HG03575 (cell line): ENCODE data around the gene UIMC1.
"Not testable (repeated sequence)": the region's sequence is repeated elsewhere in the genome, so short reads cannot be mapped to it uniquely, and the experiment has no call there.

Experiments
- ATAC-seq: cut with Tn5 transposase; IDR thresholded peaks from one replicate; pipeline ENCODE4 v1.9.1; 2021; ENCODE audit not compliant: unreplicated experiment, insufficient number of reproducible peaks, low FRiP score; ENCODE audit errors: extremely low read depth

The UIMC1 gene

DNA sequence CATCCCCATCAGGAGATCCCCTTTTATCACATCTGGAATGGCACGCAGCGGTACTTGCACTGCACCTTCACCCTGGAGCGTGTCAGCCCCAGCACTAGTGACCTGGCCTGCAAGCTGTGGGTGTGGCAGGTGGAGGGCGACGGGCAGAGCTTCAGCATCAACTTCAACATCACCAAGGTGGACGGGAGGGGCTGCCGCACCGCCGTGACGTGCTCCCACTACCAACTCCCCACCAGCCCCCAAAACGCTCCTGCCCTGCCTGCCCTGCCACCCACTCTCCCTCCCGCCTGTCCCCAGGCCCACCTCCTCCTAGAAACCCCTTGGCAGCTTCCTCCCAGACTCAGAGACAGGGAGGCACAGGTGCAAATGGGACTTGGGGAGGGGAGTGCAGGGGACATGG lies 128.1 kb downstream of the UIMC1 start:
- no peak for ATAC-seq

- no peak for ATAC-seq
Measured at GRCh38 chr5:176877793-176878331, 128.7 kb downstream of the UIMC1 start.

DNA sequence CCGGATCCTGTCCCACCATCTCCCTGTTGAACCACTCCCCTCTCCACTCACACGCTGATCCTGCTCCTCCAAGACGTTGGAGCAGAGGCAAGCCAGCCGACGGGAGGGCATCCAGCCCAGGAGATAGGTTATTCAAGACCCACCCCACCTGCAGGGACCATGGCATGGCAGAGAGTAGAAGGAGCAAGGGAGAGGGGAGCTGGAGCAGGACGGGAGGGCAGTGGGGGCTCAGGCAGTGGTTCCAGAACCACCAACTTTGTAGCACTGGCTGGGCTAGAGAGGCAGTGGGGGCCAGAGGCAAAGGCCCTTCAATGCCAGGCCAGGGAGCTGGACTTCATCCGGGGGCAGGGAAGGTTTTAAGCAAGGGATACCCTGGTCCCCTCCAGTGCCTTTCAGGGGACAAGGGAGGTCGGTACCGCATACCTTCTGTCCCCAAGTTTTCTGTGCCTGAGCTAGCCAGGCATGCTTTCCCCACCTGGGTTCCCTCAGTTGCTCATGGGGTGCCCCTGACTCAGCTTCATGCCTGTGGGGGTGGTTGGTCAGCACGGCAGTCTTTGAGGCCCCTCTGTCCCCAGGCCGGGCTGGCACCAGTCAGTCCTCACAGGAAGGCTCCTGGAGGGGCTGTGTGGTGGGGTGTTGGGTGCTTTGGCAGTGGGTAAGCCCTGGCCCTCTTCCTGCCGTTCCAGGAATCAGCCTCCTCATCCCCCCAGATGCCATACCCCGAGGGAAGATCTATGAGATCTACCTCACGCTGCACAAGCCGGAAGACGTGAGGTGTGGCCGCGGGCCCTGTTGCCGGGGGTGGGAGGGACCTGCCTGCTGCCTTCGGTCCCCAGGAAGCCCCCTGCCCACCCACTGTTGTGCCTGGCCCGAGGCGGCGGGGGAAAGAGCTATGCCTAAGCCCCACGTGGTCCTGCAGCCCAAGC lies 129.8 kb downstream of the UIMC1 start:
- no peak for ATAC-seq

- ATAC-seq = no peak
Measured at GRCh38 chr5:176875783-176876505, 130.6 kb downstream of the UIMC1 start.

DNA sequence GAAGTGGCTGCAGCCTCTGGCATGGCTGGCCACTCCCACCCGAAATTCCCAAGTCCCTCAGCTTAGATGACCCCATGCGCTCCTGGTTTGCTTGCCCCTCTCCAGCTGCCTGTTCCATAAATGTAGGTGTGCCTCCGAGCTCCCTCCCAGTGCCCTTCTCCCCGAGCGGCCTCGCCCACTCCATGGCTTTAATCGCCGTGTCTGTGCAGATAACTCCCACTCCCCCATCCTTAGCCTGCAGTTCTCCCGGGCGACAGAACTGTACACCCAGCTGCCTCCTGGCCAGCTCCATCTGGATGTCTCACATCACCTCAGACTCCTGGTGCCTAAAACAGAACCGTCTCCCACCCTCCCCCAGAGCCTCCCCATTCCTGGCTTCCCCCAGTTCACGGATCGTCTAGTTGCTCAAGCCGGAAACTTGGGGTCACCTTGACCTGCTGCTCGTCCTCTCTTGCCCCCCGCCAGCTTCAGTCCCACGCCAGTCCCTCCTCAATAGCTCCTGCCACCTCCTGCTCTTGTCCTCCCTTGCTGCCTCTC lies 131.5 kb downstream of the UIMC1 start:
- no peak for ATAC-seq

DNA sequence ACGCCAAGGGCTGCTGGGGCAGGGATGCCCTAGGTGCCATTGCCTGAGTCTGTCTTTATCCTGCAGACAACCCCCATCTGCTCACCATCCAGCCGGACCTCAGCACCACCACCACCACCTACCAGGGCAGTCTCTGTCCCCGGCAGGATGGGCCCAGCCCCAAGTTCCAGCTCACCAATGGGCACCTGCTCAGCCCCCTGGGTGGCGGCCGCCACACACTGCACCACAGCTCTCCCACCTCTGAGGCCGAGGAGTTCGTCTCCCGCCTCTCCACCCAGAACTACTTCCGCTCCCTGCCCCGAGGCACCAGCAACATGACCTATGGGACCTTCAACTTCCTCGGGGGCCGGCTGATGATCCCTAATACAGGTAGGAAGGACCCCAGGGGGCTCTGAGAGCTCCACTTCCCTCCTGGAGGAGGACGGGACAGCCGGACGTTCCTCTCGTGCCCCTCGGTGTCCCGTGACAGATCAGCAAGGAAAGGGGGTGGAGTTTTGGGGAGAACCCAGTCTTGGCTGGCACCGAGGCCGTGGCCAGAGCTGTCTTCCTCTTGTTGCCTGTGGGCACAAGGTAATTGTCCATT lies 132.3 kb downstream of the UIMC1 start:
- no peak for ATAC-seq

DNA sequence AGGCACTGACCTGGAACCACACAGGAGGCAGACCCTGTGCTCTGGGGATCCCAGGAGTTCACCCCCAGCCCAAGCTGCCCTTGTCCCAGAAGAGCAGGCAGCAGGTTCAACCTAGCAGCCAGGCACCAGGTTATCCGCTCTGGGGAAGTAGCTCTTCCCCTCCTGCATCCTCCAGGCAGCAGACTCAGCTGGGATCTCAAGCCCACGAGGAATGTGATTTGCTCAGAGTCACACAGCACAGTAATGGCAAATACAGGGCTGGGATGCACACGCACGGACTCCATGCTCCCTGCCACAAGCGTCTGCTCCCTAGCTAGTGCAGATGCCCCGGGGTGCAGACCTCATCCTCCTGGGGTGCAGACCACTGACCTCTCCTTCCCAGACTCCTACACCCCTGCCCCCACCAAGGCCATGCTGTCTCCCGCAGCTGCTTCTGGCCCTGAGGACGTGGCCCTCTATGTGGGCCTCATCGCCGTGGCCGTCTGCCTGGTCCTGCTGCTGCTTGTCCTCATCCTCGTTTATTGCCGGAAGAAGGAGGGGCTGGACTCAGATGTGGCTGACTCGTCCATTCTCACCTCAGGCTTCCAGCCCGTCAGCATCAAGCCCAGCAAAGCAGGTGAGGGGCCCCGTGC lies 132.9 kb downstream of the UIMC1 start:
- ATAC-seq = no peak

GRCh38 chr5:176873011-176873410 lies 133.6 kb downstream of the UIMC1 start:
- not testable (repeated sequence) for ATAC-seq

GRCh38 chr5:176872586-176872985 lies 134.0 kb downstream of the UIMC1 start:
- ATAC-seq = not testable (repeated sequence)

DNA sequence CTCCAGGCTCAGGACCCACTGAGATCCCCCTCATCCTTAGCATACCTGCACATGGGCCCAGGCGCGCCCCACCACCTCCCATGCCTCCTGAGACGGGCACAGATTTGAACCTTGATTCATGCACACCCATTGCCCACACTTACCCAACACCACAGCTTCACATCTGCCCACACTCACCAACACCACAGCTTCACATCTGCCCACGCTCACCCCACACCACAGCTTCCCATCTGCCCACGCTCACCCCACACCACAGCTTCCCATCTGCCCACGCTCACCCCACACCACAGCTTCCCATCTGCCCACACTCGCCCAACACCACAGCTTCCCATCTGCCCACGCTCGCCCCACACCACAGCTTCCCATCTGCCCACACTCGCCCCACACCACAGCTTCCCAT lies 135.9 kb downstream of the UIMC1 start:
- ATAC-seq = not testable (repeated sequence)

DNA sequence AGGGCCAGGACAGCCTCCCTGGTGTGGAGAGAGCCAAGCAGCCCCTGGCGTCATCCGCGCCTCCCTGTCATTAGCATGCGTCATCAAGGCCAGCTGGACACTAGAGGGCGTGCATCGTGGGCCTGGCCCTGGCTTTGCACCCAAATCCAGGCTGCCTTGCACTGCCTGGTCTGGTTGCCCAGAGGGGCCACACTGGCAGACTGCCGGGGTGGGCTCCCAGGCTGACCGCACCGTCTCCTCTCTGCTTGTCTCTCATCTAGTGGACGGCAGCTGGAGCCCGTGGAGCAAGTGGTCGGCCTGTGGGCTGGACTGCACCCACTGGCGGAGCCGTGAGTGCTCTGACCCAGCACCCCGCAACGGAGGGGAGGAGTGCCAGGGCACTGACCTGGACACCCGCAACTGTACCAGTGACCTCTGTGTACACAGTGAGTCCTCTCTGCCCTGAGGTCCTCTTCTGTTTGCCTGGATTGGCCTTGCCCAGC lies 136.4 kb downstream of the UIMC1 start:
- no peak for ATAC-seq

- no peak for ATAC-seq
Measured at GRCh38 chr5:176869501-176870109, 137.0 kb downstream of the UIMC1 start.

GRCh38 chr5:176868731-176869130 lies 137.8 kb downstream of the UIMC1 start:
- ATAC-seq = no peak

GRCh38 chr5:176868126-176868525 lies 138.5 kb downstream of the UIMC1 start:
- ATAC-seq = no peak

- ATAC-seq = no peak
Measured at GRCh38 chr5:176866707-176867310, 139.8 kb downstream of the UIMC1 start.

GRCh38 chr5:176865964-176866363 lies 140.6 kb downstream of the UIMC1 start:
- ATAC-seq = no peak

DNA sequence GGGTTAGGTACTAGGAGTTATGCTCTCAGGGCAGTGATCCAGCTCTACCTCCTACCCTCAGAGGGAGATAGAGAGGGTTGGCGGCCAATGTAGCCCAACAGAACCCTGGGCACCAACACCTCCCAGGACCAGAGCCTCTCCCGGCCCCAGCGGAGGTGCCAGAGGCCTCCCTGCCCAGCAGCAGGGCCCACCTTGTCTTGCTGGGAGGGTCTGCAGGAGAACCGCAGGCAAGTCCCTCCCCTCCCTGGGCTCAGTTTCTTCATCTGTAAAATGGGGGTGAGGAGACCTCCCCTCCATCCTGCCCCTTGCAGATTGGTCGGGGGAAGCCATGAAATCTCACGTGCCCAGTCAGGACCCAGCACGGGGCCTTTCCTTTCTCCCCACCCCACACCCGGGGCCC lies 141.8 kb downstream of the UIMC1 start:
- ATAC-seq = no peak

DNA sequence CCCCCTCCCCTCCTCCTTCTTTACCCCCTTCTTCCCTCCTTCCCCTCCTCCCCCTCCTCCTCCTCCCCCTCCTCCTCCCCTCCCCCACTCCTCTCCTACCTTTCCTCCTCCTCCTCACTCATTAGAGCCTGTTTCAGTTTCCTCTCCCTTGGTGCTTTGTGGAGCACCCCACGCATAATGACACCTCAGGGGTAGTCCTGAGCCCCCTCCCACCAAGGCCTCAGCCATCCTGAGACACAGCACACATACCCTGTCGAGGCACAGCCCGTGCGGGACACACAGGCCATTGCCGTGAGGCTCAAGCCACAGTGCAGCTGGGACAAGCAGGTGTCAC lies 142.8 kb downstream of the UIMC1 start:
- ATAC-seq = no peak
